CD4-positive, alpha-beta T cell treated with Interleukin-12 subunit alpha and Interleukin-12 subunit beta, for 1 hour (primary cell): ENCODE data around the gene RAB5B.
"Not testable (repeated sequence)": the region's sequence is repeated elsewhere in the genome, so short reads cannot be mapped to it uniquely, and the experiment has no call there.

Experiments
- DNase-seq: peaks from one replicate; pipeline ENCODE4 v3.0.0-alpha.2; 2020

RAB5B gene

GRCh38 chr12:55942055-55942454 lies 31.8 kb upstream of the RAB5B start:
- no peak for DNase-seq

DNA sequence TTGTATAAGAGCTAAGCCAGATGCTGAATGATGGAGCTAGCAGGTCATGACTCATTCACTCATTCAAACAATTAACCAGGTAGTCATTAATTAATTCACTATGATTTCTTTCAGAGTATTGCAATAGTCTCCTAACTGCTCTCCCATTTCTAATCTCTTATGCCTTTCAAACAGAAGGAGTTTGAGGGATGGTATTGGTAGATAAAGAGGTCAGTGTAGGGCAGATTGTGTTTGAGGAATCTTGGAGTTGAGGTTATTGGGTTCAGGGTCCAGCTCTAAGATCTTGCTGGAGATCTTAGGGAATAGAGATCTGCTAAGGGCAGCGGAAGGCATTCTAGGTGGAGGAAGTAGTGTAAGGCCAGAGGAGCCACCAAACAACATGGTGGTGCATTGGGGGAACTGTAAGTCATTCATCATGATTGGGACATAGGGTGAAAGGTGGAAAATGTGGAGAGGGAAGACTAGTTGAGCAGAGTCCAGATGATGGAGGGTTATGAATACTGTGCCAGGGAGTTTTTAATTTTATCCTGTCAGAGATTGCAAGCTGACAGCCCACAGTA lies 31.2 kb upstream of the RAB5B start:
- no peak for DNase-seq

GRCh38 chr12:55946553-55946952 lies 27.3 kb upstream of the RAB5B start:
- DNase-seq = no peak

DNA sequence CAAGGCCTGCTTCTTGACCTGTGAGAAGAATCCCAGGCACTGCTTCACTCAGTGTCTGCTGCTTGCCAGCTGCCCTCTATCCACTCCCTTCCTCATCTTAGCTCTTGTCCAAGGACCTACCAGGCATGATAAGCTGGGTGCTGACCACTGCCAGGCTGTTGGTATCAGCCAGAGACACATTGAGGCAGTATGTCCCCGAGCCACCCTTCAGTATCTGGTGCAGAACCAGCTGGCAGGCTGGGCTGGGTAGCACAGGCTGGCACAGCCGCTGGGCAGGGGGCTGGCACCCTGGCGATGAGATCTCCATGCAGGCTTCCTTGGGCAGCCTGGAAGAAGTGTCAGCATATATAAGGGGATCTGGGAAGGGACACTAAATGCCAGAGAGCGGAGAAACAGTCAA lies 18.5 kb upstream of the RAB5B start:
- DNase-seq = no peak

DNA sequence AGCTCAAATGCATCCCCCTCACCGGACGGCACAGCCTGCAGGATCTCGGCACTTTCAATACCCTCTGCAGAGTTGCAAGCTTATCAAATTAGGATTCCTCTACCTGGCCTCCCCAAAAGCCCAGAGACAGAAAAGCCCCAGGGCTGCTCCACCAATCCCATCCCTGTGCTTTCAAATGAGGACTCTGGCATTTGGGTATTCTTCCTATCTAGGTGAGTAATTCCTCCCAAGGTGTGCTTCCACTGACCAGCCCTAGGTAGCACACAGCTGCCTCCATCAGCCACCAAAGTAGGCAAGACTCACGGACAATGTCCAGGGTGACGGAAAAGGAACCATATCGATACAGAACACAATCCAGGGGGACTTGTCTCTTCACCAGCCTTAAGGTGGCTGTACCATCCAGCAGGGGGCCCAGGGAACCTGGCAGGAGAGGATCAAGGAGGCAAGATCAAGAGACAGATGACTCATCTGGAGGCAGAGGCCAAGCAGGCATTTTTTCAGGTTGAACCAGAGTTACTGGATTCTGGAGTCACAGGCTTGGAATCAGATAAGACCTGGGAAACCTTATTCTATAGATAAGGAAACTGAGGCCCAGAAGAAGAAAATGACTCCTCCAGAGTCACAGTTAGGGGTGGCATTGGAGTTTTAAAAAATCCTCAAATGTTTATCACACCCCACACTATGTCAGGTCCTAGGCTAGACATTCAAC lies 17.9 kb upstream of the RAB5B start:
- peak; percentile 38 for DNase-seq

- no peak for DNase-seq
These were observed 16.6 kb upstream of the RAB5B start for GRCh38 chr12:55957106-55957859.

GRCh38 chr12:55963760-55964159 lies 10.1 kb upstream of the RAB5B start:
- no peak for DNase-seq

DNA sequence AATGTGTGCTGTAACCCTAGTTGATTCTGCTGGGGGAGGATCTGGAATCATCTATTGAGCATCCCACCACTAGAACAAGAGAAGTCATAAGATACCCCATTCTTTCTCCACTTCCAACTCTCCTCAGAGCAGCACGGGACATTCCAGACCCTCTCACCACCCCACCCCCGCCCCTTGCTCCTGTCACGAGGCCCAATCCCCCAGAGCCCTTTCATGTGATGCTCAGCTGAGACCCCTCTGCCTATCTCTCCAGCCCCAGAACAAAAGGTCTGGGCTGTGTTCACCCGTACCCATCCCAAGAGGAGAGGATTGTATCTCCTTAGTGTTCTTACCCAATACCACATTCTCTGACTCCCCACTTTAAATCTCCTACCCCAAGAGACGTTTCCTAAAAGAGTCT lies 8.6 kb upstream of the RAB5B start:
- DNase-seq = no peak

DNA sequence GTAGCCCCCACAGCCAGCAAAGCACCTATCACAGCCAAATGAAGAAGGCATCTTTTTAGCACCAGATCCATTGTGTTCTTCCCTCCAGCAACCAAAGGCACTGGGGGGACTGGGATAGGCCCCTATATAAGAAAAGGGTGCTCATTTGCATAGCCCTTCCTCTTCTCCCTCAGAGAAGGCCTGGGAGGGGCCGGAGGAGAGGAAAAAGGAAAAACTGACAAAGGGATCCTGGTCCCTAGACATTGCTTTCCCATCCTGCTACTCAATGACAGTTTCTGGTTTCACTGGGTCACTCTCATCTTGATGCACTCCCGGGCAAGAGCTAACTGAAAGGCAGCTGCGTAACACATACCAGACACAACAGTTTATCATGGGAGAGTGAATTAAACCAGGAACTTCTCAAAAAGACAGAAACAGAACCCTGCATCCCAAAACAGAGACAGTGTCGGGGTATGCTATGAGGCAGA lies 7.9 kb upstream of the RAB5B start, which contains the start of gene PMEL:
TSS of gene PMEL (minus strand) at position 102 of the 467 bp plus-strand sequence. CDS start at position 71, 31 bp downstream.
- DNase-seq = no peak

- peak; percentile 90 for DNase-seq
These were observed 7.2 kb upstream of the RAB5B start, which contains the start of gene CDK2 for GRCh38 chr12:55966408-55967281. TSS of gene CDK2 (plus strand) at chr12:55966830. CDS start at chr12:55967009, 179 bp downstream.

DNA sequence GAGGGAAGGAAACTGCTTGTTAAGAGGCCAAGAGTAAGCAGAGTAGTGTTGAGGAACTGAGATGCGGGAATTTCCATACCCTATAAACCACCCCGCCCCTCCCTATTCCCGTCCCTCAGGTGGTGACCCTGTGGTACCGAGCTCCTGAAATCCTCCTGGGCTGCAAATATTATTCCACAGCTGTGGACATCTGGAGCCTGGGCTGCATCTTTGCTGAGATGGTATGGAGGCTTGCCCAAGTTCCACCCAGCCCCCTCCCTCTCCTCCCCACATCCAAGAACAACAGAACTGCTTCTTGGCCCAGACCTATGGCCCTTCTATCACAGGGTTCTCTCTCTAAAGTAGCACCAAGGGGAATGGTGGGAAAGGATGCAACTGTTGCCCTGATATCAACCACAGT lies 4.5 kb upstream of the RAB5B start:
- DNase-seq = no peak

DNA sequence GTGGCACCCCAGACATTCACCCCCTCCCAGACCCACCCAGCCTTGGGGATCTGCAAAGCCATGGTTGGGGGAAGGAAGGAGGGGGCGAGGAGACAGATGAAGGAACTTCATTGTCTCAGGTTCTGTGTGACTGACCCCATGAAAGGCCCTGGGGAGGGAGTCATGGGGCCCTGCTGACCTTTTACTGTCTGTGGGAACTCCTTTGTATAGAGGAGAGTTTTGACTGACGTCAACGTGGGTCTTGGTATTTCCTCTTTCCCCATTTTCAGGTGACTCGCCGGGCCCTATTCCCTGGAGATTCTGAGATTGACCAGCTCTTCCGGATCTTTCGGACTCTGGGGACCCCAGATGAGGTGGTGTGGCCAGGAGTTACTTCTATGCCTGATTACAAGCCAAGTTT lies 3.1 kb upstream of the RAB5B start:
- no peak for DNase-seq

DNA sequence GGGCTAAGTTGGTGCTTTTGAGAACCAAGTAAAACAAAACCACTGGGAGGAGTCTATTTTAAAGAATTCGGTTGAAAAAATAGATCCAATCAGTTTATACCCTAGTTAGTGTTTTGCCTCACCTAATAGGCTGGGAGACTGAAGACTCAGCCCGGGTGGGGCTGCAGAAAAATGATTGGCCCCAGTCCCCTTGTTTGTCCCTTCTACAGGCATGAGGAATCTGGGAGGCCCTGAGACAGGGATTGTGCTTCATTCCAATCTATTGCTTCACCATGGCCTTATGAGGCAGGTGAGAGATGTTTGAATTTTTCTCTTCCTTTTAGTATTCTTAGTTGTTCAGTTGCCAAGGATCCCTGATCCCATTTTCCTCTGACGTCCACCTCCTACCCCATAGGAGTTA lies 1.8 kb upstream of the RAB5B start:
- DNase-seq = no peak

- DNase-seq = no peak
These were observed 1.4 kb upstream of the RAB5B start for GRCh38 chr12:55972456-55972855.

DNA sequence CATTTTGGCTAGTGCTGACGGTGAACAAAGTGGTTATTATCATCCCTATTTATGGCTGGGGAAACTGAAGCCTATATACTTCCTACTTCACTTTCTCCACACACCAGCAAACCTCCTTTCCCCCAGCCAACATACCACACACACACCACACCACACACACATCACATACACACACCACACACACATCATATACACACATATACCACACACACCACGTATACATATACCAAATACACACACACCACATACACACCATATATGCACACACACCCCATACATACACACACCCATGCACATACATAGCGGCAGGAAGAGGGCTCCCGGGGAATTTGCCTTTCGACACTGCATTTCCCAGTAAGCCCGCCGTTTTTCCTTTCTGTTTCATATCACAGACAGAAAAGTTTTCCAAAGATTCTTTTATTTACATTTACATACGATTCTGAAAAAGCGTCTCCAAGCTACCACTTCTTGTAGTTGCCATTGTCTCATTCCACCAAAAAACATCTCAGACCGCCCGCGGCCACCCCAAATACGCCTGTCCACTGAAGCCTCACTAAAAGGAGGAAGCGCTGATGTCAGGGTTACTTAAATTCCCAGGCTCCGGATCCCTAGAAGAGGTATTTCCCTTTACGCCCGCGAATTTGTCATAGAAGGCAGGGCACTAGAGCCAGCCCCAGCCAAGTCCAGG lies 823 bp upstream of the RAB5B start:
- peak; percentile 47 for DNase-seq

DNA sequence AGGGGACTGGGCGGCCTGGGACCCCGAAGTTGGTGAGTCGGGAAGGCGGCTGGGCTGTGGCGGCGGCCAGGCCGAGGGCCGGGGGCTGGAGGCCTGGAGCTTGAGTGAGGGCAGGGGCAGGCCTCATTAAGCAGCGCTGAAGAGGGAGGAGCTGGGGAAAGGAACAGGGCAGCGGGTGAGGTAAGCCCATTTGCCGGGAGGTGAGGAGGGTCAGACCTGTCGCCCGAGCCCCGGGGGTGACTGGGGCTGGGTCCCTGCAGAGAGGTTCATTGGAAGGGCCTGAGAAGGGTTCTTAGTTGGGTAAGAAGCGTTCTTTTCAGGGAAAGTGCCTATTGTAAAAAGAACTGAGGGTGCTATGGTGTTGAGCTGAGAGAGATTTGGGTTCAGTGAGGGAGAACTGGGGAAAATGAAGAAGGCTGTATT lies 441 bp downstream of the RAB5B start:
- DNase-seq = peak; percentile 41

- DNase-seq = no peak
These were observed 4.5 kb downstream of the RAB5B start for GRCh38 chr12:55978393-55978792.

- no peak for DNase-seq
These were observed 5.2 kb downstream of the RAB5B start for GRCh38 chr12:55979069-55979468.

DNA sequence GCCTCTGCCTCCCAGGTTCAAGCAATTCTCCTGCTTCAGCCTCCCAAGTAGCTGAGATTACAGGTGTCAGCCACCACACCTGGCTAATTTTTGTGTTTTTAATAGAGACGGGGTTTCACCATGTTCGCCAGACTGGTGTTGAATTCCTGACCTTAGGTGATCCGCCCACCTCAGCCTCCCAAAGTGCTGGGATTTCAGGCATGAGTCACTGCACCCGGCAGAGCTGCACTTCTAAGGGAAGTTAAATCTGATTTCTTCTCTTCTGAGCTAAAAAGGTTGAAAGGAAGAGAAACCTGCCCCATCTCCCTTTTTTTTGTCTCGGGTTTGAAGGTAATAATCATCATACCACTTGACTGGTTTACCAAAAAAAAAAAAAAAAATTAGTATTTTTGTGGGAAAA lies 8.0 kb downstream of the RAB5B start:
- not testable (repeated sequence) for DNase-seq

- DNase-seq = no peak
These were observed 8.6 kb downstream of the RAB5B start for GRCh38 chr12:55982319-55982936.

- DNase-seq = no peak
These were observed 9.5 kb downstream of the RAB5B start for GRCh38 chr12:55983232-55983842.
